Lower leg skin (tissue), 3 donors: ENCODE data around the gene TESK2.

Source experiments
- CTCF ChIP-seq, 3 donors: fragments of 450-650 bp; IDR thresholded peaks; one replicate each; pipeline ENCODE4 v1.5.1; 2016; ENCODE audit warnings: antibody characterized with exemption in 3 of 3, mild to moderate bottlenecking in 3 of 3, moderate library complexity in 2 of 3
- POLR2A ChIP-seq, 2 donors: fragments of 450-650 bp; IDR thresholded peaks; one replicate each; pipeline ENCODE4 v1.6.1; 2016 to 2017; ENCODE audit warnings: antibody characterized with exemption in 2 of 2, mild to moderate bottlenecking in 1 of 2, moderate library complexity in 1 of 2

GRCh38 chr1:45317166-45317565, 173.8 kb downstream of the TESK2 start:
- TF ChIP-seq CTCF (IDR thresholded peaks at IDR 0.05) (no peak), POLR2A (IDR thresholded peaks at IDR 0.05) (no peak)
